NT2/D1 (cell line): Measurements from ENCODE around the gene ADGRA1.

ENCODE experiments used
- SUZ12 ChIP-seq: IDR thresholded peaks from 2 replicates; pipeline ENCODE4 v1.6.1; 2011; ENCODE audit not compliant: insufficient read length, insufficient read depth; ENCODE audit errors: extremely low read depth
- ZNF274 ChIP-seq: IDR thresholded peaks from 2 replicates; pipeline ENCODE4 v1.6.1; 2011; ENCODE audit warnings: mild to moderate bottlenecking, low read depth, low read length

- no peak for TF ChIP-seq ZNF274
- TF ChIP-seq SUZ12: no peak
These were observed 45.0 kb downstream of the ADGRA1 start for GRCh38 chr10:133132473-133133291.
